Endothelial cell of umbilical vein (primary cell): ENCODE measurements around the gene PRR5L.

Source experiments
- CTCF ChIP-seq, 2 donors: IDR thresholded peaks; 1 replicate in 1 of 2; 2 replicates in 1 of 2; pipeline ENCODE4 v1.5.1; 2011; ENCODE audit warnings: low read length in 2 of 2, mild to moderate bottlenecking in 2 of 2, moderate library complexity in 2 of 2, control low read depth in 1 of 2, inconsistent platforms in 1 of 2, low read depth in 1 of 2; ENCODE audit not compliant: insufficient read depth in 1 of 2; ENCODE audit errors: extremely low read depth in 1 of 2
- EZH2 ChIP-seq: IDR thresholded peaks from 2 replicates; pipeline ENCODE4 v1.6.1; 2012; ENCODE audit warnings: borderline replicate concordance, low read depth, mild to moderate bottlenecking, moderate library complexity, low read length, inconsistent platforms; ENCODE audit not compliant: severe bottlenecking
- MYC ChIP-seq: IDR thresholded peaks from one replicate; pipeline ENCODE4 v1.6.1; 2011; ENCODE audit warnings: mild to moderate bottlenecking, low read depth, low read length
- POLR2A ChIP-seq: IDR thresholded peaks from 2 replicates; pipeline ENCODE4 v1.6.1; 2012; ENCODE audit warnings: low read depth, mild to moderate bottlenecking, control low read depth, low read length
- POLR2AphosphoS5 ChIP-seq: IDR thresholded peaks from 2 replicates; pipeline ENCODE4 v1.6.1; 2012; ENCODE audit warnings: low read depth, mild to moderate bottlenecking, control low read depth, low read length, moderate library complexity; ENCODE audit not compliant: insufficient read depth

GRCh38 chr11:36311926-36312595 is 16.0 kb downstream of the PRR5L start:
- no peak for TF ChIP-seq CTCF (IDR thresholded peaks at IDR 0.05; ENCODE audit: extremely low read depth in 1 of 2, insufficient read depth in 1 of 2, low read depth in 1 of 2, low read length in 2 of 2)
- TF ChIP-seq POLR2A: no peak
- no peak for TF ChIP-seq EZH2
- no peak for TF ChIP-seq MYC
- no peak for TF ChIP-seq POLR2AphosphoS5
